SJSA1 (cell line): ENCODE measurements around the gene DENND6A. TPM values are rescaled to one million over a fixed set of nuclear protein-coding genes. Genes with fewer than 3 reads are reported as not detected.

ENCODE experiments used
- total RNA-seq: library from RNA; depleted of rRNA; stranded (reverse); fragments of >200 nt; shearing (Covaris generic); gene quantifications from 2 replicates; pipeline ENCODE4 v1.2.3, GENCODE V29; 2014; rRNA removed

The DENND6A gene
- total RNA-seq, 1 experiment from 2014 or later: 18.6 TPM

Other genes with a start within 250 kb of the DENND6A start
- gene DNAH12, start 148.7 kb downstream of the DENND6A start, total RNA-seq: not detected in 2 replicates
- gene PDE12, start 136.8 kb downstream of the DENND6A start, total RNA-seq: 8.8 and 11.9 TPM in 2 replicates
- 242 and 283 TPM in 2 replicates for gene ARF4, start 95.7 kb downstream of the DENND6A start, total RNA-seq
- gene SLMAP, start 63.2 kb upstream of the DENND6A start, total RNA-seq: 36.0 and 51.3 TPM in 2 replicates